ENCODE data around the gene LTBP1.
"Not testable (repeated sequence)": the region's sequence is repeated elsewhere in the genome, so short reads cannot be mapped to it uniquely, and the experiment has no call there.

LTBP1 gene

GRCh38 chr2:32946314-32947075, at the start of gene LTBP1:
Gene LTBP1, plus strand, starts transcription at chr2:32946953. Its CDS starts 372 bp downstream, at chr2:32947325.
- DNase-seq (ENCODE audit: low read depth): peak; percentile 82

- DNase-seq (ENCODE audit: low read depth): no peak
Observed at GRCh38 chr2:32900246-32900973, 46.3 kb upstream of the LTBP1 start.

DNA sequence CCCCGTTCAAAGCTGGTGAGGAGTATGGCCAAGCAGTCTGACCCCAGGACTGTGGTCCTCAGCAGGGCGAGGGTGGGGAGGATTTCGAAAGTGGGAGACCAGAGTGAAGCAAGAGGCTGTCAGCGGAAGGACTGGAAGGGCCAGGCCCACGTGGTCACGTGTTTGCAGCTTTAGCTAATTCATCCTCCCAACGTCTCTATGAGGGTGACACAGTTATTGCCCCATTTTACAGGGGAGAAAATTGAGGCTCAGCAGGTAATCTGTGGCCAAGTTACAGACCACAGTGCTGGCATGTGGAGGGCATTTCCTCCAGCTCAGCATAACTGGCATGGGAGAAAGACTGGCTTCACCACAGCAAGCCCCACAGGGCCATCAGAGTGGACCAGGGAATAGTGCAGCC, 45.4 kb upstream of the LTBP1 start:
- DNase-seq (ENCODE audit: low read depth): no peak

DNA sequence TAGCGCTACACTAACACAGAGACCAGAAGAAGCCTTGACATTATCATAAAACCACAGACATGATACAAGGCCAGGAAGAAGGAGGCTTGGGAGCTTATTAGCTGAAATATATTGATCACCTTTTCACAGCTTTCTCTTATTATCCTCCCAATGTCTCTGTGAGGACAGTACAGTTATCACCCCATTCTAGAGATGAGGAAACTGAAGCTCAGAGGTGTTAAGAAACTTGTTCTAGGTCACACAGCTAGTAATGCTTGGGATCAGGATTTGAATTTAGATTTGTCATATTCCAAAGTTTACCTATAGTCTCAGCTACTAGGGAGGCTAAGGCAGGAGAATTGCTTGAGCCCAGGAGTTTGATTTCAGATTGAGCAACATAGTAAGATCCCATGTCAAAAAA, 44.6 kb upstream of the LTBP1 start:
- no peak for DNase-seq (ENCODE audit: low read depth)

DNA sequence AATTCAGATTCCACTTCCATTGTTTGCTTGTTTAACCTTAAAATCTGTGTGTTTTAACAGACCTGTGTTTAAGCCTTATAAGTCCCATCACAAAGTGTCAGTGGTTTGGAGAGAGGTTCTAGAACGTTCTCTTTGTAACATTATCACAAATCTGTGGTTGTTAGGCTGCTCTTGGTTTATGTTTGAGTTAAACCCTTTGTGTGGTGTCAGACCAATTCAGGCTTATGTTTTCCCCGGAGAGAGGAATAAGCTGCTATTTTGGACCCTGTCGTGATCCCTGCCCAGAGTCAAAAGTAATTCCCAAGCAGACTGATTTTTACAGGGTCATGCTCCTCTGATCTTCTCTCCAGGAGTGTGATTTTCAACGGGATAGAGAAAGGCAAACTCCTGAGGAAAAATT, 43.8 kb upstream of the LTBP1 start:
- DNase-seq (ENCODE audit: low read depth): no peak

DNA sequence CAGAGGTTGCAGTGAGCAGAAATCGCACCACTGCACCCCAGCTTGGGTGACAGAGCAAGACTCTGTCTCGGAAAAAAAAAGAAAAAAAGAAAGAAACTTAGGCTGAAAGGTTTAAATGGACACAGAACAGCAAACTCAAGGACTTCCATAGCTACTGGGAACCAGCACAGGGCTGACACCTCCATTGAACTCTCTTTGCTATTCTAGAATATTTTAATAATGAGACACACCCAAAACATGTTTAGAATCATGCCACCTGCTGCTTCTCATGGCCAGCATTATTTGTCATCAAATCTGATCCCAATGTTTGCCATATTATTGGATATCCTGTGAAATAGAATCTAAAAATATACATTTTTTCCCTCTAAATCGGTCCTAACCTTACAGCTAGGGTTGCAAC, 42.7 kb upstream of the LTBP1 start:
- DNase-seq (ENCODE audit: low read depth): no peak

DNA sequence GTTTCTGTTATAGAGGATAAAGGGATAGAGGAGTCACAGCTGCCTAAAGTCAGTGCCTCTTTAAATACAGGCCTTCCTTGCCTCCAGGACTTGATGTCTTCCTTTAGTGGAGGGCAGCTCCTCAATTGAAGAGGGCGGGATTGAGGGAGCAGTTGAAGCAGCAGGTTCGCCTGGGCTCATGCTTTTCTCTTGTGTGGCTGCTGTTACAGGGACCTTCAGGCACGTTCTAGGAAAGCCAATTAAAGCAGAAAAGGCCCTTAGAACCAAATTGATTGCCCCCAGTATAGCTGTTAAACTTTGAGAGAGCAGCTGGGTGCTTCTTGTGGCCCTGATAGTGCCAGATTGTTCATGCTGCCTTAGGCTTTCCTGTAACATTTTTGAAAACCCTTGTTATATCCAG, 42.0 kb upstream of the LTBP1 start:
- DNase-seq (ENCODE audit: low read depth): no peak

DNA sequence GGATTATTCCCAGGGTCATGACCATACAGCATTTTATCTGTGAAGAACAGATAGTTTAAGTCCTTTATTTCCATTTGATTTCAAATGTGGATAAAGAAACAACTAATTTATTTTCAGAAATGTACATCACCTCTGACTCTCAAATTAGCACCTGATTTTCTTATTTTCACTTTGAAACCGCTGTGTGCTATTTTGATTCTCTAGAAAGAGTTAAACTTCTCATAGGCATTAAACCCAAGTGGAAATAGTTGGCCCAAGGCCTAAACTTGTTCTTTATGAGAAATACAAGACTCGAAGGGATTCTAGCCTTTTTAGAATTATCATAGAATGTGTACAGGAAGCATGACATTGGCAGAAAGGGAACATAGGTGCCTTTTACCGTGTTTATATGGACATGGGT, 41.5 kb upstream of the LTBP1 start:
- DNase-seq (ENCODE audit: low read depth): no peak

GRCh38 chr2:32910883-32911598, 35.7 kb upstream of the LTBP1 start:
- DNase-seq (ENCODE audit: low read depth): no peak

DNA sequence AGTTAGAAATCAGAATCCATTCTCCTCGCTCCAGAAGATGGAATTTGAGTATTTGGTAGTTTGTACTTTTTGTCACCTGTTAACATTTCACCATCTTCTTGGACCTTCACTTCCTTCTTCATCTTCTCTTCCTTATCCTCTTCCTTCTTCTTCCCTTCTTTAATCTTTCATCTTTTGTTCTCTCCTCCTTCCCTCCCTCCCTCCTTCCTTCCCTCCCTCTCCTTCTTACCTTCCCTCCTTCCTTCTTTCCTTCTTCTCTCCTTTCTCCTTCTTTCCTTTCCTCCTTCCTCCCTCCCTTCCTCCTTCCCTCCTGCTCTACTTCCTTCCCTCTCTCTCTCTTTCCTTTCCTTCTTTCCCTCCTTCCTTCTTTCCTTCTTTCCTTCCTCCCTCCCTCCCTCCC, 31.1 kb upstream of the LTBP1 start:
- no peak for DNase-seq (ENCODE audit: low read depth)

GRCh38 chr2:32918774-32919173, 28.0 kb upstream of the LTBP1 start:
- DNase-seq (ENCODE audit: low read depth): no peak

DNA sequence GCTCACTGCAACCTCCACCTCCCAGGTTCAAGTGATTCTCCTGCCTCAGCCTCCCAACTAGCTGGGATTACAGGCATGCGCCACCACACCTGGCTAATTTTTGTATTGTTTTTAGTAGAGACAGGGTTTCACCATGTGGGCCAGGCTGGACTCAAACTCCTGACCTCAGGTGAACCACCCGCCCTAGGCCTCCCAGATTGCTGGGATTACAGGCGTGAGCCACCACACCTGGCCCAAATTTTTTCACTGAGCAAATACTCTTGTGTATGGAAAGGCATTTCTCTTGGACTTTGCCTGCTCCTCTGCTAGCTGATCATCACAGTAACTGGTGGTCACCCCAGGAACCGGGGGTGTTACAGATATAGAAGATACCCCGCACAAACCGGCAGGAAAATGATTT, 26.9 kb upstream of the LTBP1 start:
- not testable (repeated sequence) for DNase-seq (ENCODE audit: low read depth)

DNA sequence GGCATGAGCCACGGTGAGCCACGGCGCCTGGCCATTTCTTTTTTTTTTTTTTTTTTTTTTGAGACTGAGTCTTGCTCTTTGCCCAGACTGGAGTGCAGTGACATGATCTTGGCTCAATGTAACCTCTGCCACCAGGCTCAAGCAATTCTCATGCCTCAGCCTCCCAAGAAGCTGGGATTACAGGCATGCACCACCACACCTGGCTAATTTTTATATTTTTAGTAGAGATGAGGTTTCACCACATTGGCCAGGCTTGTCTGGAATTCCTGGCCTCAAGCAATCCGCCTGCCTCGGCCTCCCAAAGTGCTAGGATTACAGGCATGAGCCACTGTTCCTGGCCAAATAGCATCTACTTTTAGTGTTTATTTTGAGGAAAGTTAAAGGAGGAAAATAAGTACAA, 25.3 kb upstream of the LTBP1 start:
- DNase-seq (ENCODE audit: low read depth): not testable (repeated sequence)

- DNase-seq (ENCODE audit: low read depth): no peak
Observed at GRCh38 chr2:32922501-32922900, 24.3 kb upstream of the LTBP1 start.

DNA sequence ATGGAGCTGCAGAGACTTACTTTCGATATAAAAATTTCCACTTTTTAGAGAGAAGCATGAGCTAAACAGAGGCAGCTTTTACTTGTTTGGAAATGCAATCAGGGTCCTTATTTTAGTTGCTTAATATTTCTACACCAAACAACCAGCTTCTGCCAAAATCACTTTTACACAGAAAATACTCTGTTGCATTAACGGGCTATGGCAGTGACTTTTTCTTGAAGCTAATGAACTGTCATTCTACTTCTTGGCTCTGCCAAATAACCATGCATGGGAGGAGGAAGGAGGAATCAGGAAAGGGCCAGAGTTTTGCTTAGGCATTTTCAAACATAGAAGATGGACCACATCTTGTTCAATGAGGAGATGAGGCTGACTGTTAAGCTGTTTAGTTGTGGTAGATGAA, 23.6 kb upstream of the LTBP1 start:
- DNase-seq (ENCODE audit: low read depth): no peak

- no peak for DNase-seq (ENCODE audit: low read depth)
Observed at GRCh38 chr2:32925283-32925815, 21.4 kb upstream of the LTBP1 start.

DNA sequence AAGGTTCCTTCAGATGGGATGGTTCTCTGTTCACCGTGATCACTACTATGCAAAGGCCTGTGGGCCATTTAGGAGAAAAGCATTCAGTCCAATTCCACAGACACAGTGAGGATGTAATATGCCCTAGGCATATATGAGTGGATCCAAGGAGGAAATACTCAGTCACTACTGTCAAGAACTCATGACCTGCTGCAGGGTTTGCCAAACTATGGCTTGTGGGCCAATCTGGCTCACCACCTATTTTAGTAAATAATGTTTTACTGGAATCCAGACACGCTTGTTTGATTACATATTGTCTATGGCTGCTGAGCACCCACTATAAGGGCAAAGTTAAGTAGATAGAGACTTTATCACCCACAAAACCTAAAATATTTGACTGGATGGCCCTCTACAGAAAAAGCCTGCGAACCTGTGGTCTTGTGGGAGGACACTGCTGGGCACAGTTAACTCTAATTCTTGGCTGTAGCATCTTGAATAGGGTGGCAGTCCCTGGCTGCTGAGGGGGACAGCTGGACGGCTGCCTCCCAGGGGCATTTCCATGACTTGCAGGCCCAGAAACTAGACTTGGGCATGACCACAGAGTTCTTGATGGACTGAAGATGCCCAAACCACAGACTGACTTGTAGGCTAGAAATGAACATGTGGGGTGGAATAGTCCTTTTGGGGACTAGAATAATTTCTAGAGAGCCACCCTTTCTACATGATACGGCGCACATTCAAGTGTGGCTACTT, 20.6 kb upstream of the LTBP1 start:
- no peak for DNase-seq (ENCODE audit: low read depth)

- DNase-seq (ENCODE audit: low read depth): no peak
Observed at GRCh38 chr2:32926708-32927084, 20.1 kb upstream of the LTBP1 start.

GRCh38 chr2:32930436-32930835, 16.3 kb upstream of the LTBP1 start:
- DNase-seq (ENCODE audit: low read depth): no peak

GRCh38 chr2:32931519-32931918, 15.2 kb upstream of the LTBP1 start:
- no peak for DNase-seq (ENCODE audit: low read depth)

- no peak for DNase-seq (ENCODE audit: low read depth)
Observed at GRCh38 chr2:32931945-32932709, 14.6 kb upstream of the LTBP1 start.
